SU-DHL-6 (cell line): Measurements from ENCODE around the gene TRAPPC6A.

ENCODE experiments used
- H2AFZ ChIP-seq: fragments of 200-600 bp; sonication (generic); 2 replicates; pipeline ENCODE4 v1.6.1; 2014; ENCODE audit warnings: low read depth, mild to moderate bottlenecking, moderate library complexity, mixed read lengths, antibody characterized with exemption, low read length; ENCODE audit not compliant: severe bottlenecking
- H3F3A ChIP-seq: fragments of 200-600 bp; shearing (Covaris generic); 2 replicates; pipeline ENCODE4 v1.6.0; 2016; ENCODE audit warnings: antibody characterized with exemption, mild to moderate bottlenecking; ENCODE audit not compliant: insufficient read depth
- H3K27ac ChIP-seq: fragments of 200-600 bp; sonication (generic); 2 replicates; pipeline ENCODE4 v1.5.1; 2016; ENCODE audit warnings: low read depth, mild to moderate bottlenecking, low read length, moderate library complexity, mixed read lengths
- H3K27me3 ChIP-seq: fragments of 200-600 bp; sonication (generic), shearing (Covaris generic); 2 replicates; pipeline ENCODE4 v1.6.0; 2014; ENCODE audit warnings: mild to moderate bottlenecking, low read length
- H3K36me3 ChIP-seq: fragments of 200-600 bp; sonication (generic); 2 replicates; pipeline ENCODE4 v1.6.1; 2014; ENCODE audit warnings: mild to moderate bottlenecking, low read length, mixed read lengths
- H3K4me2 ChIP-seq: fragments of 300-600, 200-600 bp; shearing (Covaris generic), sonication (generic); 2 replicates; pipeline ENCODE4 v1.6.0; 2014; ENCODE audit warnings: low read length, low read depth, mild to moderate bottlenecking; ENCODE audit not compliant: poor library complexity, severe bottlenecking
- H3K4me3 ChIP-seq: fragments of 200-600 bp; sonication (generic); 2 replicates; pipeline ENCODE4 v1.5.1; 2014; ENCODE audit warnings: antibody characterized with exemption, low read length, mild to moderate bottlenecking, mixed read lengths; ENCODE audit not compliant: insufficient read depth, poor library complexity, severe bottlenecking
- H3K79me2 ChIP-seq: fragments of 200-600 bp; sonication (generic); 2 replicates; pipeline ENCODE4 v1.6.1; 2014; ENCODE audit warnings: mild to moderate bottlenecking, low read length, moderate library complexity; ENCODE audit not compliant: insufficient read depth
- H3K9ac ChIP-seq: fragments of 200-600 bp; sonication (generic); 2 replicates; pipeline ENCODE4 v1.7.0; 2014; ENCODE audit warnings: mild to moderate bottlenecking, low read length
- H3K9me2 ChIP-seq: fragments of 200-600 bp; sonication (generic); replicated peaks from 2 replicates; pipeline ENCODE4 v1.6.1; 2014; ENCODE audit warnings: low read length; ENCODE audit not compliant: insufficient read depth
- H3K9me3 ChIP-seq: fragments of 200-600 bp; sonication (generic); 2 replicates; pipeline ENCODE4 v1.6.1; 2014; ENCODE audit warnings: low read length, mixed read lengths; ENCODE audit not compliant: insufficient read depth
- H4K20me1 ChIP-seq: fragments of 200-600 bp; sonication (generic); 2 replicates; pipeline ENCODE4 v1.6.1; 2014; ENCODE audit warnings: low read depth, mild to moderate bottlenecking, antibody characterized with exemption, low read length, moderate library complexity, mixed read lengths
- EZH2phosphoT487 ChIP-seq: fragments of 200-600 bp; sonication (generic), shearing (Covaris generic); conservative IDR thresholded peaks from 2 replicates; pipeline ENCODE4 v1.6.1; 2018; ENCODE audit warnings: mild to moderate bottlenecking, antibody characterized with exemption, low read length, moderate library complexity, mixed read lengths
- TF ChIP-seq, protein P1 (sequence below): fragments of 200-600 bp; sonication (generic); IDR thresholded peaks from one replicate; pipeline ENCODE4 v1.5.1; 2017; ENCODE audit warnings: antibody characterized with exemption, mild to moderate bottlenecking, low read length, moderate library complexity; ENCODE audit not compliant: insufficient read depth, poor library complexity, severe bottlenecking

The TRAPPC6A gene

GRCh38 chr19:45144431-45145269 lies 33.4 kb downstream of the TRAPPC6A start:
- H3K36me3 ChIP-seq, result no peaks in the 10 kb centered on the region
- H3K79me2 ChIP-seq, result no peaks in the 10 kb centered on the region
- TF ChIP-seq, protein P1, sequence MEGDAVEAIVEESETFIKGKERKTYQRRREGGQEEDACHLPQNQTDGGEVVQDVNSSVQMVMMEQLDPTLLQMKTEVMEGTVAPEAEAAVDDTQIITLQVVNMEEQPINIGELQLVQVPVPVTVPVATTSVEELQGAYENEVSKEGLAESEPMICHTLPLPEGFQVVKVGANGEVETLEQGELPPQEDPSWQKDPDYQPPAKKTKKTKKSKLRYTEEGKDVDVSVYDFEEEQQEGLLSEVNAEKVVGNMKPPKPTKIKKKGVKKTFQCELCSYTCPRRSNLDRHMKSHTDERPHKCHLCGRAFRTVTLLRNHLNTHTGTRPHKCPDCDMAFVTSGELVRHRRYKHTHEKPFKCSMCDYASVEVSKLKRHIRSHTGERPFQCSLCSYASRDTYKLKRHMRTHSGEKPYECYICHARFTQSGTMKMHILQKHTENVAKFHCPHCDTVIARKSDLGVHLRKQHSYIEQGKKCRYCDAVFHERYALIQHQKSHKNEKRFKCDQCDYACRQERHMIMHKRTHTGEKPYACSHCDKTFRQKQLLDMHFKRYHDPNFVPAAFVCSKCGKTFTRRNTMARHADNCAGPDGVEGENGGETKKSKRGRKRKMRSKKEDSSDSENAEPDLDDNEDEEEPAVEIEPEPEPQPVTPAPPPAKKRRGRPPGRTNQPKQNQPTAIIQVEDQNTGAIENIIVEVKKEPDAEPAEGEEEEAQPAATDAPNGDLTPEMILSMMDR, result no peak
- TF ChIP-seq EZH2phosphoT487, result no peak
- H3K9ac ChIP-seq, result no peak overlapping the region
- H3K9me3 ChIP-seq, result no peaks in the 10 kb centered on the region
- no peaks in the 10 kb centered on the region for H3K9me2 ChIP-seq
- no peaks in the 10 kb centered on the region for H4K20me1 ChIP-seq
- no peak overlapping the region for H3K27ac ChIP-seq
- no peak overlapping the region for H2AFZ ChIP-seq
- H3K27me3 ChIP-seq, result no peaks in the 10 kb centered on the region
- no peaks in the 10 kb centered on the region for H3F3A ChIP-seq
- H3K4me3 ChIP-seq, result no peak overlapping the region
- no peak overlapping the region for H3K4me2 ChIP-seq

GRCh38 chr19:45142726-45143110 lies 35.3 kb downstream of the TRAPPC6A start:
- H3K9ac ChIP-seq, result no peak overlapping the region
- H3K36me3 ChIP-seq, result no peaks in the 10 kb centered on the region
- no peak overlapping the region for H3K4me3 ChIP-seq

DNA sequence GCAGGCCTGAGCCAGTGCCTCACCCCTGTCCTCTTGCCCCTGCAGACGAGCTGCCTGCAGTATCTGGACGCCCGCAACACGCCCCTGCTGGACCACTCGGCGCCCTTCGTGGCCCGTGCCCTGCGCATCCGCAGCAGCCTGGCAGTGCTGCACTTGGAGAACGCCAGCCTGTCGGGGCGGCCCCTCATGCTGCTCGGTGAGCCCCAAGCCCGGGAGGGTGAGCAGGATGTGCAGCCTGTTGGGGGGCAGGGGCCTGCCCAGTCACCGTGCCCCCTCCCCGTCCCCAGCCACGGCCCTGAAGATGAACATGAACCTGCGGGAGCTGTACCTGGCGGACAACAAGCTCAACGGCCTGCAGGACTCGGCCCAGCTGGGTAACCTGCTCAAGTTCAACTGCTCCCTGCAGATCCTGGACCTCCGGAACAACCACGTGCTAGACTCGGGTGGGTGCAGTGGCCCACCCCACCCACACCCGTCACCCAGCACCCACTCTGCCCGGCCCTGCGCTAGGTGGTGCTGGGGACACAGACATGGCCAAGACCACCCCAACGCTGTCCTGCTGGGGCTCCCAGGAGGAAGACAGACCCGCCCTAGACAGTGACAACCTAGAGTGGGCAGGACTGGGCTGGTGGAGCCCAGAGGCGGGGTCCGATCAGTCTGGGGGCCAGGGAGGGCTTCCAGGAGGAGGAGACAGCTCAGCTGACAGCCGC lies 35.9 kb downstream of the TRAPPC6A start:
- Histone ChIP-seq H3K9me3 (no peaks in the 10 kb centered on the region), H3K4me3 (no peak overlapping the region), H3K9me2 (no peaks in the 10 kb centered on the region), H2AFZ (no peak overlapping the region), H3K27me3 (no peaks in the 10 kb centered on the region), H3K79me2 (no peaks in the 10 kb centered on the region), H3K27ac (no peak overlapping the region), H3K9ac (no peak overlapping the region), H3K4me2 (no peak overlapping the region), H4K20me1 (no peaks in the 10 kb centered on the region), H3K36me3 (no peaks in the 10 kb centered on the region), H3F3A (no peaks in the 10 kb centered on the region)
- TF ChIP-seq, protein P1, result no peak
- no peak for TF ChIP-seq EZH2phosphoT487

More at GRCh38 chr19:45142726-45143110, 35.3 kb downstream of the TRAPPC6A start:
- no peaks in the 10 kb centered on the region for H3K79me2 ChIP-seq
- no peak overlapping the region for H3K4me2 ChIP-seq
- no peak overlapping the region for H2AFZ ChIP-seq
- H3K27ac ChIP-seq, result no peak overlapping the region
- H3K27me3 ChIP-seq, result no peaks in the 10 kb centered on the region
- H3F3A ChIP-seq, result no peaks in the 10 kb centered on the region
- no peaks in the 10 kb centered on the region for H4K20me1 ChIP-seq
- H3K9me3 ChIP-seq, result no peaks in the 10 kb centered on the region
- no peak for TF ChIP-seq EZH2phosphoT487
- TF ChIP-seq, protein P1, result no peak
- no peaks in the 10 kb centered on the region for H3K9me2 ChIP-seq
